ENCODE data around the gene EXOC7.

The EXOC7 gene

GRCh38 chr17:76040376-76040775 lies 63.2 kb downstream of the EXOC7 start:
- Histone ChIP-seq H3K4me1 (ENCODE audit: control insufficient read depth, insufficient read depth, low read length) (no peaks in the 10 kb centered on the region), H3K4me3 (ENCODE audit: low read length) (no peak overlapping the region), H3K27me3 (replicated peaks; ENCODE audit: control insufficient read depth, insufficient read depth, low read length) (no peaks in the 10 kb centered on the region), H3K9ac (ENCODE audit: low read length) (no peak overlapping the region), H3K36me3 (ENCODE audit: control insufficient read depth, insufficient read depth, low read length, severe bottlenecking) (peaks cover 75% of the 10 kb centered on the region), H3K9me3 (ENCODE audit: control insufficient read depth, low read length) (no peaks in the 10 kb centered on the region)
- DNase-seq (ENCODE audit: low read depth) = no peak

DNA sequence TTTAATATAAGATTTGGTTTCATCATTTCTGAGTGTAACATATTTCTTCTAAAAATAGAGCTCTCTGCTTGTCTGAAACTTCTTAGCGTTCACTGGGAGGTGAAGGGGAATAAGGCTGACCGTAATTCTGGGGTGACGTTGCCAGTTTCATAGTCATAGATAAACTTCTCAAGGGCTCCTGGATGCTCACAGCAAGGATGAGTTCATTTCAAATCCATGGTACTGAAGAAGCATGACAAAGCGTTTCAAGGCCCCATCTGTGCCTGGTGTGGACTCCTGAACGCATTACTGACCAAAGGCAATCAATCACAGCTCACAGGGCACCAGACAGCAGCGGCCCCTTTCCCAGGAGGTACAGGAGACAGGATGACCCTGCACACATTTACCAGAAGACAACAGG lies 64.5 kb downstream of the EXOC7 start:
- no peak overlapping the region for H3K9ac ChIP-seq (ENCODE audit: low read length)
- peaks cover 62% of the 10 kb centered on the region for H3K36me3 ChIP-seq (ENCODE audit: control insufficient read depth, insufficient read depth, low read length, severe bottlenecking)
- H3K4me3 ChIP-seq (ENCODE audit: low read length) = no peak overlapping the region
- no peaks in the 10 kb centered on the region for H3K27me3 ChIP-seq (replicated peaks; ENCODE audit: control insufficient read depth, insufficient read depth, low read length)
- no peaks in the 10 kb centered on the region for H3K9me3 ChIP-seq (ENCODE audit: control insufficient read depth, low read length)
- no peaks in the 10 kb centered on the region for H3K4me1 ChIP-seq (ENCODE audit: control insufficient read depth, insufficient read depth, low read length)
- no peak for DNase-seq (ENCODE audit: low read depth)

DNA sequence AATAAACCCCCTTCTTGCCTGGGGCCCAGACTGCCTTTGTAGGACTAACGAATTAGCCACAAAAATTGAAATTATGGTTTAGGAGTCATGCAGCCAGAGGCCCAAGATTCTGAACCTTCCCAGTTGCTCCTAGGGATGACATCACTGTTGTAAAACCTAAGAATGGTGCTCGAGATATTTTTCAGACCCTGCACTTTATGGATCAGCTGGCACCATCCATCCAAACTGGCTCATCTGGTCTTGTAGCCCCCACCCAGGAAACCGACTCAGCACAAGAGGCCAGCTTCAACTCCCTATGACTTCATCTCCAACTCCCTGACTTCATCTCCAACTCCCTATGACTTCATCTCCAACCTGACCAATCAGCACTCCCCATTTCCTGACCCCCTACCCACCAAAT lies 65.5 kb downstream of the EXOC7 start:
- Histone ChIP-seq H3K9ac (ENCODE audit: low read length) (no peak overlapping the region), H3K27me3 (replicated peaks; ENCODE audit: control insufficient read depth, insufficient read depth, low read length) (peaks cover 2% of the 10 kb centered on the region), H3K36me3 (ENCODE audit: control insufficient read depth, insufficient read depth, low read length, severe bottlenecking) (peaks cover 52% of the 10 kb centered on the region), H3K4me1 (ENCODE audit: control insufficient read depth, insufficient read depth, low read length) (no peaks in the 10 kb centered on the region), H3K9me3 (ENCODE audit: control insufficient read depth, low read length) (no peaks in the 10 kb centered on the region), H3K4me3 (ENCODE audit: low read length) (no peak overlapping the region)
- DNase-seq (ENCODE audit: low read depth) = no peak

DNA sequence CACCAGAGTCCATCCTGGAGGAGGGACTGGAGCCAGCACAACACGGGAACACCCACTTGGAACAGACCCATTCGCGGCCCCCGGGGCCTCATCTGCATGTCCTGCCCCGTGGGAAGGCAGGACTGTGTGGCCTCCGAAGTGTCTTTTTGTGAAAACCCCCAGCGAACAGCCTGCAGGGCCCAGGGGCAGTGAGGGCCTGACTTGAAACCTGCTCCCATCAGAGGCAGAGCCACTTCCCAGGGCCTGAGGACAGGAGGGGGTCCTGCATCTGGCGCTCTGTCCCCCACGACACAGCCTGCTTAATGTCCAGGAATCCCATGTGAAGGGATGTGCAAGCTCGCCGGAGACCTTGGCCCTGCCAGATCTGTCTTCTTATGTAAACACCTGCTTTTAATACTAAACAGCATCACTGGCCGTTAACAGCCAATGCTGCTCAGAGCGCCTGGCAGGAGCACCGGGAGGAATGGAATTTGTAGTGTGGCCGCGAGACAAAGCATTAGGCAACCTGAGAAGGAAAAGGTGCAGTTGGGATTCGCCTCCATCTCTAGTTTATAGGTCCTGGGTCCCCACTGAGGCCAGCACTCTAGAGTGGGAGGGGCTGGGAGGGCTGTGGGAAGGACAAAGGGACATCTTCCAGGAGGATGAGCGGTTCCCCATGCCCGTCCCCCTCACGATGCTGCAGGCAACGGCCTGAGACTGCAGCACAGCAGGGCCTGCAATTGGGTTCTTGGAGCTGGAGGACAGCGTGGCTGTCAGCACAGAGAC lies 66.9 kb downstream of the EXOC7 start:
- DNase-seq (ENCODE audit: low read depth) = no peak
- peaks cover 39% of the 10 kb centered on the region for H3K36me3 ChIP-seq (ENCODE audit: control insufficient read depth, insufficient read depth, low read length, severe bottlenecking)
- H3K27me3 ChIP-seq (replicated peaks; ENCODE audit: control insufficient read depth, insufficient read depth, low read length) = peaks cover 3% of the 10 kb centered on the region

GRCh38 chr17:76034428-76035350 lies 68.9 kb downstream of the EXOC7 start:
- Histone ChIP-seq H3K9ac (ENCODE audit: low read length) (no peak overlapping the region), H3K4me1 (ENCODE audit: control insufficient read depth, insufficient read depth, low read length) (no peaks in the 10 kb centered on the region), H3K9me3 (ENCODE audit: control insufficient read depth, low read length) (no peaks in the 10 kb centered on the region), H3K27me3 (replicated peaks; ENCODE audit: control insufficient read depth, insufficient read depth, low read length) (peaks cover 3% of the 10 kb centered on the region), H3K4me3 (ENCODE audit: low read length) (no peak overlapping the region), H3K36me3 (ENCODE audit: control insufficient read depth, insufficient read depth, low read length, severe bottlenecking) (peaks cover 19% of the 10 kb centered on the region)
- DNase-seq (ENCODE audit: low read depth) = no peak

More for the DNA sequence above, 66.9 kb downstream of the EXOC7 start:
- no peak overlapping the region for H3K9ac ChIP-seq (ENCODE audit: low read length)
- H3K9me3 ChIP-seq (ENCODE audit: control insufficient read depth, low read length) = no peaks in the 10 kb centered on the region
- H3K4me3 ChIP-seq (ENCODE audit: low read length) = no peak overlapping the region
- H3K4me1 ChIP-seq (ENCODE audit: control insufficient read depth, insufficient read depth, low read length) = no peaks in the 10 kb centered on the region

GRCh38 chr17:76033139-76033538 lies 70.4 kb downstream of the EXOC7 start:
- H3K36me3 ChIP-seq (ENCODE audit: control insufficient read depth, insufficient read depth, low read length, severe bottlenecking) = peaks cover 4% of the 10 kb centered on the region
- DNase-seq (ENCODE audit: low read depth) = no peak
- H3K9ac ChIP-seq (ENCODE audit: low read length) = no peak overlapping the region
- no peaks in the 10 kb centered on the region for H3K4me1 ChIP-seq (ENCODE audit: control insufficient read depth, insufficient read depth, low read length)
- H3K27me3 ChIP-seq (replicated peaks; ENCODE audit: control insufficient read depth, insufficient read depth, low read length) = peaks cover 3% of the 10 kb centered on the region
- no peak overlapping the region for H3K4me3 ChIP-seq (ENCODE audit: low read length)
- H3K9me3 ChIP-seq (ENCODE audit: control insufficient read depth, low read length) = no peaks in the 10 kb centered on the region

GRCh38 chr17:76032780-76033108 lies 70.8 kb downstream of the EXOC7 start:
- Histone ChIP-seq H3K4me3 (ENCODE audit: low read length) (no peak overlapping the region), H3K27me3 (replicated peaks; ENCODE audit: control insufficient read depth, insufficient read depth, low read length) (peaks cover 3% of the 10 kb centered on the region), H3K9me3 (ENCODE audit: control insufficient read depth, low read length) (no peaks in the 10 kb centered on the region)

GRCh38 chr17:76032073-76032779 lies 71.4 kb downstream of the EXOC7 start:
- Histone ChIP-seq H3K27me3 (replicated peaks; ENCODE audit: control insufficient read depth, insufficient read depth, low read length) (peaks cover 3% of the 10 kb centered on the region), H3K36me3 (ENCODE audit: control insufficient read depth, insufficient read depth, low read length, severe bottlenecking) (no peaks in the 10 kb centered on the region), H3K4me1 (ENCODE audit: control insufficient read depth, insufficient read depth, low read length) (no peaks in the 10 kb centered on the region), H3K9ac (ENCODE audit: low read length) (no peak overlapping the region), H3K9me3 (ENCODE audit: control insufficient read depth, low read length) (no peaks in the 10 kb centered on the region), H3K4me3 (ENCODE audit: low read length) (no peak overlapping the region)
- no peak for DNase-seq (ENCODE audit: low read depth)

More at GRCh38 chr17:76032780-76033108, 70.8 kb downstream of the EXOC7 start:
- Histone ChIP-seq H3K36me3 (ENCODE audit: control insufficient read depth, insufficient read depth, low read length, severe bottlenecking) (no peaks in the 10 kb centered on the region), H3K9ac (ENCODE audit: low read length) (no peak overlapping the region), H3K4me1 (ENCODE audit: control insufficient read depth, insufficient read depth, low read length) (no peaks in the 10 kb centered on the region)
- no peak for DNase-seq (ENCODE audit: low read depth)

Measured in adipocyte (in vitro differentiated cells).